K562 (cell line): Measurements from ENCODE around the gene CHERP. TPM values are rescaled to one million over a fixed set of nuclear protein-coding genes. Genes with fewer than 3 reads are reported as not detected.
A peak's percentile ranks its signal among the peaks of the same experiment; 100 is the strongest.

Experiments used
- BRD4 ChIP-seq: fragments of 200-600 bp; sonication (generic); IDR thresholded peaks from 2 replicates; pipeline ENCODE4 v1.6.1; 2017; ENCODE audit warnings: inconsistent platforms
- BRF1 ChIP-seq: IDR thresholded peaks from 3 replicates; pipeline ENCODE4 v1.6.1; 2011; ENCODE audit warnings: borderline replicate concordance, mild to moderate bottlenecking; ENCODE audit not compliant: insufficient read length; ENCODE audit errors: extremely low read depth
- DIDO1 ChIP-seq: fragments of 450-650 bp; IDR thresholded peaks from 2 replicates; pipeline ENCODE4 v1.6.1; 2016; ENCODE audit warnings: low read depth, missing biosample characterization, missing genetic modification characterization
- E2F3 ChIP-seq: fragments of 250-450 bp; sonication (Bioruptor Pico); IDR thresholded peaks from 2 replicates; pipeline ENCODE4 v1.4.0; 2020; ENCODE audit warnings: mild to moderate bottlenecking
- ELF4 ChIP-seq: fragments of 450-650 bp; formaldehyde crosslinking; IDR thresholded peaks from 2 replicates; pipeline ENCODE4 v1.4.0; 2022; ENCODE audit warnings: missing genetic modification characterization
- FOS ChIP-seq: IDR thresholded peaks from 3 replicates; pipeline ENCODE4 v1.6.1; 2011; ENCODE audit not compliant: insufficient read length; ENCODE audit errors: extremely low read depth
- GABPB2 ChIP-seq: fragments of 250-450 bp; sonication (Bioruptor Pico); conservative IDR thresholded peaks from 2 replicates; pipeline ENCODE4 v1.5.1; 2021; ENCODE audit warnings: mild to moderate bottlenecking
- ILF3 ChIP-seq: fragments of 450-650 bp; IDR thresholded peaks from 2 replicates; pipeline ENCODE4 v1.6.1; 2018; ENCODE audit warnings: antibody characterized with exemption, mild to moderate bottlenecking, moderate library complexity, borderline replicate concordance
- MAFK ChIP-seq: IDR thresholded peaks from 2 replicates; pipeline ENCODE4 v1.6.1; 2011; ENCODE audit warnings: low read length, improper control_type of control experiment
- MCM2 ChIP-seq: fragments of 450-650 bp; IDR thresholded peaks from 2 replicates; pipeline ENCODE4 v1.6.1; 2017; ENCODE audit warnings: low read depth, mild to moderate bottlenecking
- PCBP1 ChIP-seq: fragments of 200-400 bp; formaldehyde crosslinking; IDR thresholded peaks from 2 replicates; pipeline ENCODE4 v1.6.1; 2018; ENCODE audit warnings: mild to moderate bottlenecking, low read depth, low read length; ENCODE audit not compliant: poor library complexity, severe bottlenecking
- PHF8 ChIP-seq: fragments of 200-600 bp; sonication (generic); IDR thresholded peaks from 2 replicates; pipeline ENCODE4 v1.6.1; 2012; ENCODE audit warnings: mixed run types, mild to moderate bottlenecking, inconsistent platforms, low read length, moderate library complexity, borderline replicate concordance
- PHTF2 ChIP-seq: fragments of 250-450 bp; sonication (Bioruptor Pico); IDR thresholded peaks from 2 replicates; pipeline ENCODE4 v1.5.0; 2021; ENCODE audit warnings: mild to moderate bottlenecking
- POU5F1 ChIP-seq: fragments of 150-350 bp; IDR thresholded peaks from 2 replicates; pipeline ENCODE4 v1.6.1; 2014; ENCODE audit warnings: borderline replicate concordance, low read length, low read depth, mild to moderate bottlenecking; ENCODE audit not compliant: partially characterized antibody
- SIRT6 ChIP-seq: IDR thresholded peaks from one replicate; pipeline ENCODE4 v1.6.1; 2012; ENCODE audit warnings: low read depth, mild to moderate bottlenecking, control low read depth, inconsistent platforms, low read length, moderate library complexity
- SREBF2 ChIP-seq: sonication (generic); formaldehyde crosslinking; IDR thresholded peaks from 2 replicates; pipeline ENCODE4 v1.4.0; 2020; ENCODE audit warnings: mild to moderate bottlenecking, missing genetic modification reagents
- TAF15 ChIP-seq: fragments of 200-400 bp; formaldehyde crosslinking; IDR thresholded peaks from 2 replicates; pipeline ENCODE4 v1.6.1; 2017; ENCODE audit warnings: mild to moderate bottlenecking, low read depth, low read length, moderate library complexity
- ZKSCAN3 ChIP-seq: fragments of 250-450 bp; sonication (Bioruptor Pico); IDR thresholded peaks from 2 replicates; pipeline ENCODE4 v1.4.0; 2020
- ZNF24 ChIP-seq: fragments of 450-650 bp; IDR thresholded peaks from 2 replicates; pipeline ENCODE4 v1.6.1; 2016
- ZNF592 ChIP-seq: fragments of 450-650 bp; IDR thresholded peaks from 2 replicates; pipeline ENCODE4 v1.6.1; 2017; ENCODE audit warnings: antibody characterized with exemption, mild to moderate bottlenecking
- polyA plus RNA-seq, 8 experiments: library from polyadenylated mRNA; depleted of rRNA in 4 of 8; stranded (reverse) in 5 of 8; unstranded in 3 of 8; fragments of >200 nt; fragmentation: Nextera tagmentation in 2 of 8; fragmentation: Illumina TruSeq in 1 of 8; extraction: Ambion mirVana in 2 of 8; extraction: Trizol in 1 of 8; gene quantifications; 2 replicates each; pipeline versions ENCODE4 v1.2.1 to v1.2.3, GENCODE V29; 2011 to 2014; ENCODE audit warnings: inconsistent platforms in 1 of 8, missing spikeins in 1 of 8
- total RNA-seq, 7 experiments: library from RNA; depleted of rRNA in 6 of 7; stranded (reverse); fragments of >200 nt in 6 of 7; fragmentation: Illumina TruSeq in 2 of 7; extraction: Trizol in 2 of 7; gene quantifications; 2 replicates each; pipeline versions ENCODE4 v1.2.1 to v1.2.3, GENCODE V29; 2011 to 2021; ENCODE audit warnings: low replicate concordance in 1 of 7
- TF ChIP-seq, protein P1 (sequence below): IDR thresholded peaks from 2 replicates; pipeline ENCODE4 v1.6.1; 2014; ENCODE audit warnings: antibody characterized with exemption
- TF ChIP-seq, protein P2 (sequence below): fragments of 250-450 bp; sonication (Bioruptor Pico); IDR thresholded peaks from 2 replicates; pipeline ENCODE4 v1.4.0; 2020; ENCODE audit warnings: mild to moderate bottlenecking, moderate library complexity

Gene CHERP
- total and polyA plus RNA-seq, 9 of the 15 experiments (the other 6 are each of a cell fraction or from before 2014, with no cell fraction given), result 0.60 to 85.1 (median 7.8) TPM

- TF ChIP-seq TAF15 (no peak), E2F3 (CRISPR knock-in tag) (no peak), ZNF24 (no peak), ZNF592 (peak; percentile 95), MCM2 (no peak), ILF3 (no peak), GABPB2 (CRISPR knock-in tag) (no peak), PHF8 (no peak; the same call in 1 of the 2 replicates), SREBF2 (CRISPR knock-in tag) (no peak), MAFK (peak; percentile 49; the same call in 1 of the 2 replicates), BRF1 (no peak), POU5F1 (no peak), BRD4 (no peak), PCBP1 (no peak), SIRT6 (no peak), PHTF2 (CRISPR knock-in tag) (no peak), FOS (no peak), DIDO1 (no peak), ZKSCAN3 (CRISPR knock-in tag) (no peak), ELF4 (no peak)
- TF ChIP-seq, protein P1, sequence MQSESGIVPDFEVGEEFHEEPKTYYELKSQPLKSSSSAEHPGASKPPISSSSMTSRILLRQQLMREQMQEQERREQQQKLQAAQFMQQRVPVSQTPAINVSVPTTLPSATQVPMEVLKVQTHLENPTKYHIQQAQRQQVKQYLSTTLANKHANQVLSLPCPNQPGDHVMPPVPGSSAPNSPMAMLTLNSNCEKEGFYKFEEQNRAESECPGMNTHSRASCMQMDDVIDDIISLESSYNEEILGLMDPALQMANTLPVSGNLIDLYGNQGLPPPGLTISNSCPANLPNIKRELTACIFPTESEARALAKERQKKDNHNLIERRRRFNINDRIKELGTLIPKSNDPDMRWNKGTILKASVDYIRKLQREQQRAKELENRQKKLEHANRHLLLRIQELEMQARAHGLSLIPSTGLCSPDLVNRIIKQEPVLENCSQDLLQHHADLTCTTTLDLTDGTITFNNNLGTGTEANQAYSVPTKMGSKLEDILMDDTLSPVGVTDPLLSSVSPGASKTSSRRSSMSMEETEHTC, result no peak
- TF ChIP-seq, protein P2, sequence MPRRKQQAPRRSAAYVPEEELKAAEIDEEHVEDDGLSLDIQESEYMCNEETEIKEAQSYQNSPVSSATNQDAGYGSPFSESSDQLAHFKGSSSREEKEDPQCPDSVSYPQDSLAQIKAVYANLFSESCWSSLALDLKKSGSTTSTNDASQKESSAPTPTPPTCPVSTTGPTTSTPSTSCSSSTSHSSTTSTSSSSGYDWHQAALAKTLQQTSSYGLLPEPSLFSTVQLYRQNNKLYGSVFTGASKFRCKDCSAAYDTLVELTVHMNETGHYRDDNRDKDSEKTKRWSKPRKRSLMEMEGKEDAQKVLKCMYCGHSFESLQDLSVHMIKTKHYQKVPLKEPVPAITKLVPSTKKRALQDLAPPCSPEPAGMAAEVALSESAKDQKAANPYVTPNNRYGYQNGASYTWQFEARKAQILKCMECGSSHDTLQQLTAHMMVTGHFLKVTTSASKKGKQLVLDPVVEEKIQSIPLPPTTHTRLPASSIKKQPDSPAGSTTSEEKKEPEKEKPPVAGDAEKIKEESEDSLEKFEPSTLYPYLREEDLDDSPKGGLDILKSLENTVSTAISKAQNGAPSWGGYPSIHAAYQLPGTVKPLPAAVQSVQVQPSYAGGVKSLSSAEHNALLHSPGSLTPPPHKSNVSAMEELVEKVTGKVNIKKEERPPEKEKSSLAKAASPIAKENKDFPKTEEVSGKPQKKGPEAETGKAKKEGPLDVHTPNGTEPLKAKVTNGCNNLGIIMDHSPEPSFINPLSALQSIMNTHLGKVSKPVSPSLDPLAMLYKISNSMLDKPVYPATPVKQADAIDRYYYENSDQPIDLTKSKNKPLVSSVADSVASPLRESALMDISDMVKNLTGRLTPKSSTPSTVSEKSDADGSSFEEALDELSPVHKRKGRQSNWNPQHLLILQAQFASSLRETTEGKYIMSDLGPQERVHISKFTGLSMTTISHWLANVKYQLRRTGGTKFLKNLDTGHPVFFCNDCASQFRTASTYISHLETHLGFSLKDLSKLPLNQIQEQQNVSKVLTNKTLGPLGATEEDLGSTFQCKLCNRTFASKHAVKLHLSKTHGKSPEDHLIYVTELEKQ (CRISPR knock-in tag), result no peak
These were observed 20.4 kb upstream of the CHERP start (continued) for GRCh38 chr19:16562608-16563025.
